HG03558 (cell line): ENCODE results near the gene RPL35.

Experiments used
- ATAC-seq: cut with Tn5 transposase; IDR thresholded peaks from one replicate; pipeline ENCODE4 v1.9.1; 2021; ENCODE audit warnings: moderate number of reproducible peaks; ENCODE audit not compliant: unreplicated experiment; ENCODE audit errors: extremely low read depth

Gene RPL35

GRCh38 chr9:124861342-124862229 lies at the start of gene RPL35, which contains the start of gene ARPC5L:
RPL35 (minus strand) TSS chr9:124861957; CDS start chr9:124861912, 45 bp downstream.
ARPC5L (plus strand) TSS chr9:124862130; CDS start chr9:124869291, 7,161 bp downstream.
- ATAC-seq = peak; percentile 73

- no peak for ATAC-seq
These were observed 46.3 kb upstream of the RPL35 start for GRCh38 chr9:124908098-124908497.

- no peak for ATAC-seq
These were observed 45.2 kb upstream of the RPL35 start for GRCh38 chr9:124906966-124907365.

- ATAC-seq = no peak
These were observed 38.1 kb upstream of the RPL35 start for GRCh38 chr9:124899845-124900244.

GRCh38 chr9:124897570-124898460 lies 36.1 kb upstream of the RPL35 start:
- no peak for ATAC-seq

GRCh38 chr9:124894741-124895170 lies 33.0 kb upstream of the RPL35 start:
- ATAC-seq = no peak

- ATAC-seq = no peak
These were observed 32.4 kb upstream of the RPL35 start for GRCh38 chr9:124894035-124894740.

GRCh38 chr9:124890179-124890578 lies 28.4 kb upstream of the RPL35 start:
- ATAC-seq = no peak

- no peak for ATAC-seq
These were observed 27.2 kb upstream of the RPL35 start for GRCh38 chr9:124889006-124889405.

GRCh38 chr9:124887832-124888231 lies 26.1 kb upstream of the RPL35 start:
- ATAC-seq = no peak

GRCh38 chr9:124886866-124887492 lies 25.2 kb upstream of the RPL35 start:
- no peak for ATAC-seq

GRCh38 chr9:124886461-124886860 lies 24.7 kb upstream of the RPL35 start:
- no peak for ATAC-seq

- ATAC-seq = no peak
These were observed 23.8 kb upstream of the RPL35 start for GRCh38 chr9:124885551-124885950.

GRCh38 chr9:124884376-124884775 lies 22.6 kb upstream of the RPL35 start:
- ATAC-seq = no peak

GRCh38 chr9:124882231-124882630 lies 20.5 kb upstream of the RPL35 start:
- no peak for ATAC-seq

- ATAC-seq = no peak
These were observed 19.5 kb upstream of the RPL35 start for GRCh38 chr9:124881138-124881743.

GRCh38 chr9:124880501-124880900 lies 18.7 kb upstream of the RPL35 start:
- no peak for ATAC-seq

- no peak for ATAC-seq
These were observed 17.5 kb upstream of the RPL35 start for GRCh38 chr9:124879226-124879625.

- ATAC-seq = no peak
These were observed 16.8 kb upstream of the RPL35 start for GRCh38 chr9:124878518-124878917.
